T-helper 1 cell treated with Interleukin-12 subunit alpha and Interleukin-12 subunit beta and Interleukin-4 antibody, amounts not matched to agents 30 μg/mL and 1 μg/mL, for 36 hours (primary cell): ENCODE measurements around the gene RRP7A.
"Not testable (repeated sequence)": the region's sequence is repeated elsewhere in the genome, so short reads cannot be mapped to it uniquely, and the experiment has no call there.

Experiments
- H3K27ac Mint-ChIP-seq: one replicate; pipeline ENCODE4 v1.8.0; 2021; ENCODE audit warnings: mild to moderate bottlenecking, mixed read lengths
- H3K27me3 Mint-ChIP-seq: one replicate; pipeline ENCODE4 v1.8.0; 2021; ENCODE audit warnings: low read depth, mixed read lengths
- H3K36me3 Mint-ChIP-seq: one replicate; pipeline ENCODE4 v1.8.0; 2021; ENCODE audit warnings: low read depth, mixed read lengths
- H3K4me1 Mint-ChIP-seq: one replicate; pipeline ENCODE4 v1.8.0; 2021; ENCODE audit warnings: low read depth, mixed read lengths
- H3K4me3 Mint-ChIP-seq: one replicate; pipeline ENCODE4 v1.8.0; 2021; ENCODE audit warnings: mild to moderate bottlenecking, moderate library complexity, mixed read lengths
- H3K9me3 Mint-ChIP-seq: one replicate; pipeline ENCODE4 v1.8.0; 2021; ENCODE audit warnings: mixed read lengths

The RRP7A gene

GRCh38 chr22:42519525-42520401 lies at the start of gene RRP7A:
RRP7A (minus strand) TSS chr22:42519796; CDS start chr22:42519786, 10 bp downstream.
- Mint-ChIP-seq H3K27ac (peak within 1 kb of the TSS; percentile 95), H3K4me1 (peaks cover 9% of the 10 kb centered on the region), H3K4me3 (peak within 1 kb of the TSS; percentile 98), H3K9me3 (no peaks in the 10 kb centered on the region), H3K36me3 (no peaks in the 10 kb centered on the region), H3K27me3 (no peaks in the 10 kb centered on the region)

DNA sequence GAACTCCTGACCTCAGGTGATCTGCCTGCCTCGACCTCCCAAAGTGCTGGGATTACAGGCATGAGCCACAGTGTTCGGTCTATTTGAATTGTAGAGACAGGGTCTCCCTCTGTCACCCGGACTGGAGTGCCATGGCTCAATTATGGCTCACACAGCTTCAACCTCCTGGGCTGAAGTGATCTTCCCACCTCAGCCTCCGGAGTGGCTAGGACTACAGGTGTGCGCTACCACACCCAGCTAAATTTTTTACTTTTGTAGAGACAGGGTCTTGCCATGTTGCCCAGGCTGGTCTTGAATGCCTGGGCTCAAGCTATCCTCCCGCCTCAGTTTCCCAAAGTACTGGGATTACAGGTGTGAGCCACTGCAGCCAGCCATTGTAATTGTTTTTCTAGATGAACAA lies 48.4 kb upstream of the RRP7A start:
- H3K4me3 Mint-ChIP-seq, H3K27me3 Mint-ChIP-seq, H3K27ac Mint-ChIP-seq, H3K36me3 Mint-ChIP-seq, H3K4me1 Mint-ChIP-seq, H3K9me3 Mint-ChIP-seq: not testable (repeated sequence)

- Mint-ChIP-seq H3K36me3 (peaks cover 3% of the 10 kb centered on the region), H3K9me3 (no peaks in the 10 kb centered on the region), H3K4me1 (peaks cover 3% of the 10 kb centered on the region), H3K27ac (no peak overlapping the region), H3K27me3 (no peaks in the 10 kb centered on the region), H3K4me3 (no peak overlapping the region)
These were observed 46.4 kb upstream of the RRP7A start for GRCh38 chr22:42565956-42566355.

DNA sequence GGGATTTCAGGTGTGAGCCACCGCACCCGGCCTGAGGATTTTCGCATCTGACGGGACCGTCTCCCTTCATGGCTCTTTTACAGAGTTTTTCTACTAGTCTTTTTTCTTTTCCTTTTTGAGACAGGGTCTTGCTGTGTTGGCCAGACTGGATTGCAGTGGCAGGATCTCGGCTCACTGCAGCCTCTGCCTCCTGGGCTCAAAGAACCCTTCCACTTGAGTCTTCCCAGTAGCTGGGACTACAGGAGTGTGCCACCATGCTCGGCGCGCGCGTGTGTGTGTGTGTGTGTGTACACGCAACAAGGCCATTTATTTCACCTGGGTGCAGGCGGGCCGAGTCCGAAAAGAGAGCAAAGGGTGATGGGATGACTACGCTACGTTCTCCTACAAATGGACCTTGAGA lies 45.1 kb upstream of the RRP7A start:
- no peak overlapping the region for H3K4me3 Mint-ChIP-seq
- H3K4me1 Mint-ChIP-seq = peaks cover 3% of the 10 kb centered on the region
- H3K9me3 Mint-ChIP-seq = no peaks in the 10 kb centered on the region
- peaks cover 1% of the 10 kb centered on the region for H3K36me3 Mint-ChIP-seq
- H3K27me3 Mint-ChIP-seq = no peaks in the 10 kb centered on the region
- no peak overlapping the region for H3K27ac Mint-ChIP-seq

DNA sequence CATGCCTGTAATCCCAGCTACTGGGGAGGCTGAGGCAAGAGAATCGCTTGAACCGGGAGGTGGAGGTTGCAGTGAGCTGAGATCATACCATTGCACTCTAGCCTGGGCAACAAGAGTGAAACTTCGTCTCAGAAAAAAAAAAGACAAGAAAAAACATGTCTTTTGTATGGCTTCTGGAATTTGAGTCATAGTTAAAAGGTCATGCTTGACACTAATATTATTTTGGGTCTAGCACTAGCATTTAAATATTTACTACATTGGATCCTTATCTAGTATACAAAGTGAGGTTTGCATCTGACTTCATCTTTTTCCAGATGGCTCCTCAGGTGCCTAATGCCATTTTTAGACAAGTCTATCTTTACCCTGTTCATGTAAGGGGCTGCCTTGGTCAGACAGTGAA lies 44.3 kb upstream of the RRP7A start:
- H3K9me3 Mint-ChIP-seq, H3K36me3 Mint-ChIP-seq, H3K27ac Mint-ChIP-seq, H3K4me1 Mint-ChIP-seq, H3K27me3 Mint-ChIP-seq, H3K4me3 Mint-ChIP-seq: not testable (repeated sequence)

GRCh38 chr22:42562684-42563083 lies 43.1 kb upstream of the RRP7A start:
- H3K9me3 Mint-ChIP-seq = no peaks in the 10 kb centered on the region
- no peaks in the 10 kb centered on the region for H3K27me3 Mint-ChIP-seq

DNA sequence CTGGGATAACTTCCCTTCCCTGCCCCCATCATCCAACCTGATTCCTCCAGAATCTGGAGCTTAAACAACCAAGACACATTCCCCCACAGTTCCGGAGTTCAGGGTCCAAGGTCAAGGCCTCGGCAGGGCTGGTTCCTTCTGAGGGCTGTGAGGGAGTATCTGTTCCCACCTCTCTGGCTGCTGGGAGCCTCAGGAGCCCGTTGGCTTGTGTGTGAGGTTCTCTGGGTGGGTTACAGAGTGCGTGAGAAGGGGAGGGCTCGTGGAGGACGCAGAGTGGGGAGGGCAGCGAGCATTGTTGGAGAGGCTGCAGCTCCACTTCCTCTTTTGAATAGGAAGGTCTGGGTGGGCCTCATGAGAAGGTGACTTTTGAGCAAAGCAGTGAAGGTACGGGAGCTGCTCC lies 42.7 kb upstream of the RRP7A start:
- Mint-ChIP-seq H3K4me3 (no peak overlapping the region), H3K36me3 (peaks cover 1% of the 10 kb centered on the region), H3K9me3 (no peaks in the 10 kb centered on the region), H3K27me3 (no peaks in the 10 kb centered on the region), H3K4me1 (peaks cover 3% of the 10 kb centered on the region), H3K27ac (no peak overlapping the region)

More at GRCh38 chr22:42562684-42563083, 43.1 kb upstream of the RRP7A start:
- Mint-ChIP-seq H3K4me1 (peaks cover 3% of the 10 kb centered on the region), H3K4me3 (no peak overlapping the region), H3K27ac (no peak overlapping the region), H3K36me3 (peaks cover 1% of the 10 kb centered on the region)

DNA sequence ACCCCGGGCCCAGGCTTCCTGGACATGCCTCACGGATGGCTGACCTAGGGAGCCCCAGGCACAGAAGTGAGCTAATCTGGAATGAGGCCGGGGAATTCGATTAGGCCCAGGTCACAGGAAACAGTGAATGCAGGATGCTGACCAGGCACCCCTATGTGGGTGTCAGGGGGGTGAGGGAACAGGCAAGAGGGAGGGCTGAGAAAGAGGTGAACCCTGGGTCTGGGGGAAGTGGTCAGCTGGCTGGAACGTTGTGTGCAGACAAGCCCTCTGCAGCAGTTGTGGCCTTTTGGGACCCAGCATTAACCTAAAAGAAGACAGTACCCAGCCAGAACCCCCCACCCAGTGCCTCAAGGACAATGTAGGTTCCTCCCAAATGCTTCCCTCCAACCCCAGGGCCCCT lies 42.3 kb upstream of the RRP7A start:
- Mint-ChIP-seq H3K4me3 (no peak overlapping the region), H3K27ac (no peak overlapping the region), H3K27me3 (no peaks in the 10 kb centered on the region), H3K9me3 (no peaks in the 10 kb centered on the region), H3K36me3 (peaks cover 1% of the 10 kb centered on the region), H3K4me1 (peaks cover 3% of the 10 kb centered on the region)

- Mint-ChIP-seq H3K9me3 (no peaks in the 10 kb centered on the region), H3K36me3 (peaks cover 1% of the 10 kb centered on the region), H3K4me3 (no peak overlapping the region)
These were observed 41.2 kb upstream of the RRP7A start for GRCh38 chr22:42560781-42561180.

DNA sequence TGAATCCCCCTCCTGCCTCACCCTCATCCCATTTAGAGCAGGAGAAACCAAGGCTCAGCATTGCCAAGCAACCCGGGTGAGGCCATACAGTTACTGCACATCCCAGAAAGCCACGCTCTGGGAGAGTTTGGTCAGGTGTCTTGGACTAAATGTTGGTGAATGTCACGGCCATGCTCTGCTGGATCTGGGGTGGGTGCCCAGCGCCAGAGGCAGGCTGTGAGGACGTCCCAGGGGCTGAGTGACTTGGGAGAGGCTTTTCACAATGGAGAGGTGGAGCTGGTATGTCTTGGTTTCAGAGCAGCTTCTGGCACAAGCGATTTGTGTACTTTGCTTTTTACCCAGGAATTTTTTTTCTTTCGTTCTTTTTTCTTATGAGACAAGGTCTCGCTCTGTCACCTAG lies 40.8 kb upstream of the RRP7A start:
- no peak overlapping the region for H3K27ac Mint-ChIP-seq
- H3K9me3 Mint-ChIP-seq = no peaks in the 10 kb centered on the region
- no peak overlapping the region for H3K4me3 Mint-ChIP-seq
- H3K36me3 Mint-ChIP-seq = peaks cover 1% of the 10 kb centered on the region
- peaks cover 3% of the 10 kb centered on the region for H3K4me1 Mint-ChIP-seq
- H3K27me3 Mint-ChIP-seq = no peaks in the 10 kb centered on the region

More at GRCh38 chr22:42560781-42561180, 41.2 kb upstream of the RRP7A start:
- H3K27ac Mint-ChIP-seq = no peak overlapping the region
- peaks cover 3% of the 10 kb centered on the region for H3K4me1 Mint-ChIP-seq
- no peaks in the 10 kb centered on the region for H3K27me3 Mint-ChIP-seq

GRCh38 chr22:42553475-42554361 lies 34.1 kb upstream of the RRP7A start, which contains the start of gene SERHL2:
SERHL2 (plus strand) TSS chr22:42553956; CDS start chr22:42554021, 65 bp downstream.
- no peaks in the 10 kb centered on the region for H3K27me3 Mint-ChIP-seq
- H3K36me3 Mint-ChIP-seq = no peaks in the 10 kb centered on the region
- no peaks in the 10 kb centered on the region for H3K9me3 Mint-ChIP-seq
- H3K4me3 Mint-ChIP-seq = peak within 1 kb of the TSS; percentile 82
- peaks cover 11% of the 10 kb centered on the region for H3K4me1 Mint-ChIP-seq
- H3K27ac Mint-ChIP-seq = peak within 1 kb of the TSS; percentile 36

DNA sequence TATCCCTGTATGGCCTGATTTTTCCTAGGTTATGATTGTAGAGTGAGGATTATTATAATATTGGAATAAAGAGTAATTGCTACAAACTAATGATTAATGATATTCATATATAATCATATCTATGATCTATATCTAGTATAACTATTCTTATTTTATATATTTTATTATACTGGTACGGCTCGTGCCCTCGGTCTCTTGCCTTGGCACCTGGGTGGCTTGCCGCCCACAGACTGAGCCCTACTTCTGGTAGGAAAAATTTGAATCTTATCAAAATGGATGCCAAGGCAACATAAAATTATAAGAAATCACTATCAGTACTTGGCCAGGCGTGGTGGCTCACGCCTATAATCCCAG lies 32.7 kb upstream of the RRP7A start:
- not testable (repeated sequence) for H3K36me3 Mint-ChIP-seq, H3K9me3 Mint-ChIP-seq, H3K27me3 Mint-ChIP-seq
- peak overlapping the region; percentile 66 for H3K4me3 Mint-ChIP-seq
- H3K27ac Mint-ChIP-seq = peak overlapping the region; percentile 84
- peaks cover 11% of the 10 kb centered on the region for H3K4me1 Mint-ChIP-seq

GRCh38 chr22:42549331-42550060 lies 29.9 kb upstream of the RRP7A start:
- Mint-ChIP-seq H3K27me3 (no peaks in the 10 kb centered on the region), H3K27ac (no peak overlapping the region), H3K4me3 (no peak overlapping the region), H3K4me1 (peaks cover 11% of the 10 kb centered on the region), H3K36me3 (no peaks in the 10 kb centered on the region), H3K9me3 (no peaks in the 10 kb centered on the region)

DNA sequence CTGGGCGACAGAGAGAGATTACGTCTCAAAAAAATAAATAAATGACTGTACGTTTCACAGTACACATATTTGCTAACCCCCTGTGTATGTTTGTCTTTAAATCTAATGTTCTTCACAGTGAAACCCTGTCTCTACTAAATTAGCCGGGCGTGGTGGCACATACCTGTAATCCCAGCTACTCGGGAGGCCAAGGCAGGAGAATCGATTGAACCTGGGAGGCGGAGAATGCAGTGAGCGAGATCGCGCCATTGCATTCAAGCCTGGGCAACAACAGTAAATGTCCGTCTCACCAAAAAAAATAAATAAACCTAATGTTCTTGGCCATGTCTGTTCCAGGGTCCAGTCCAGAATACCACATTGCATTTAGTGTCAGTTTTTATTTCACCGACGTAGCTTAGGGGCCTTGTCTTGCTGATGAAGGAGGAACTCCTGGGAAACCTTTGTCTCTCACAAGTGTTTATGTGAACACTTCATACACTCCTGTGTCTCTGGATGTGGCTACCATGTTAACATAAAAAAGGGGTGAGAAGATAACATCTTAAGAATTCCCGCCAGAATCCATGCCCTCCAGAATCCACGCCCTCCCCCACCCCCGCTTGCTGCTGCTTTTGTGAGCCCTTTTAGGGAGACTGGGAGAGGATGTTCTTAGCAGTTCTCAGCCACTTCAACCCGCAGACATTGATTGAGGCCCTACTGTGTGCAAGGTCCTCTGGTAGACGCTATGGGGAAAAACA lies 29.2 kb upstream of the RRP7A start:
- Mint-ChIP-seq H3K4me1 (peaks cover 11% of the 10 kb centered on the region), H3K9me3 (no peaks in the 10 kb centered on the region), H3K4me3 (no peak overlapping the region), H3K27me3 (no peaks in the 10 kb centered on the region), H3K36me3 (no peaks in the 10 kb centered on the region), H3K27ac (no peak overlapping the region)
